Keratinocyte (primary cell): ENCODE measurements around the gene C19orf38. TPM values are rescaled to one million over a fixed set of nuclear protein-coding genes. Genes with fewer than 3 reads are reported as not detected.

ENCODE experiments used
- DNase-seq: peaks from one replicate; pipeline ENCODE4 v3.0.0-alpha.2; 2011; ENCODE audit warnings: low read depth, missing footprints, low spot score
- FAIRE-seq: peaks from 2 replicates; lab custom pipeline; 2011; peaks lifted over from hg19 to GRCh38; lab: Jason Lieb, UNC
- H2AFZ ChIP-seq: 2 replicates; pipeline ENCODE4 v1.6.0; 2012; ENCODE audit warnings: low read length, control low read depth, inconsistent platforms; ENCODE audit not compliant: control insufficient read depth
- H3K27ac ChIP-seq: 2 replicates; pipeline ENCODE4 v1.5.1; 2011; ENCODE audit warnings: low read length; ENCODE audit not compliant: control insufficient read depth, insufficient read depth
- H3K27me3 ChIP-seq: 3 replicates; pipeline ENCODE4 v1.6.0; 2011; ENCODE audit warnings: low read length; ENCODE audit not compliant: control insufficient read depth, insufficient read depth; ENCODE audit errors: extremely low read depth
- H3K36me3 ChIP-seq, 2 experiments: 2 replicates in 1 of 2; 3 replicates in 1 of 2; pipeline ENCODE4 v1.5.1; 2011; ENCODE audit warnings: low read length in 2 of 2, mild to moderate bottlenecking in 1 of 2; ENCODE audit not compliant: control insufficient read depth in 2 of 2, insufficient read depth in 2 of 2; ENCODE audit errors: extremely low read depth in 1 of 2
- H3K4me1 ChIP-seq: 3 replicates; pipeline ENCODE4 v1.5.1; 2011; ENCODE audit warnings: low read length; ENCODE audit not compliant: control insufficient read depth, insufficient read depth; ENCODE audit errors: extremely low read depth
- H3K4me2 ChIP-seq: 3 replicates; pipeline ENCODE4 v1.6.0; 2011; ENCODE audit warnings: low read depth, low read length; ENCODE audit not compliant: control insufficient read depth, insufficient read depth; ENCODE audit errors: extremely low read depth
- H3K4me3 ChIP-seq, 3 experiments: fragments of 200-600 bp in 1 of 3; sonication (generic) in 1 of 3; 2 replicates in 2 of 3; 3 replicates in 1 of 3; pipeline ENCODE4 v1.5.1; 2011 to 2016; ENCODE audit warnings: low read length in 3 of 3, mild to moderate bottlenecking in 3 of 3, control low read depth in 2 of 3, inconsistent platforms in 1 of 3, low read depth in 1 of 3, mixed read lengths in 1 of 3, mixed run types in 1 of 3, moderate library complexity in 1 of 3; ENCODE audit not compliant: control insufficient read depth in 2 of 3, insufficient read depth in 2 of 3; ENCODE audit errors: extremely low read depth in 1 of 3
- H3K79me2 ChIP-seq: 2 replicates; pipeline ENCODE4 v1.6.0; 2012; ENCODE audit warnings: low read length; ENCODE audit not compliant: control insufficient read depth, insufficient read depth
- H3K9ac ChIP-seq: 3 replicates; pipeline ENCODE4 v1.6.0; 2011; ENCODE audit warnings: low read length; ENCODE audit not compliant: control insufficient read depth, insufficient read depth; ENCODE audit errors: extremely low read depth
- H3K9me1 ChIP-seq: 3 replicates; pipeline ENCODE4 v1.6.0; 2011; ENCODE audit warnings: low read length; ENCODE audit not compliant: control insufficient read depth, insufficient read depth; ENCODE audit errors: extremely low read depth
- H3K9me3 ChIP-seq: 2 replicates; pipeline ENCODE4 v1.5.1; 2012; ENCODE audit warnings: low read depth, low read length; ENCODE audit not compliant: control insufficient read depth
- H4K20me1 ChIP-seq: 3 replicates; pipeline ENCODE4 v1.6.0; 2011; ENCODE audit warnings: low read length; ENCODE audit not compliant: control insufficient read depth, insufficient read depth; ENCODE audit errors: extremely low read depth
- CTCF ChIP-seq, 3 experiments: IDR thresholded peaks in 1 of 3; conservative IDR thresholded peaks in 1 of 3; optimal IDR thresholded peaks in 1 of 3; 2 replicates in 2 of 3; 3 replicates in 1 of 3; pipeline versions ENCODE3 to v1.5.1; 2011; ENCODE audit warnings: low read length in 3 of 3, mild to moderate bottlenecking in 3 of 3, moderate library complexity in 2 of 3, control low read depth in 1 of 3, inconsistent platforms in 1 of 3; ENCODE audit not compliant: insufficient read depth in 2 of 3; ENCODE audit errors: extremely low read depth in 1 of 3
- EZH2 ChIP-seq: IDR thresholded peaks from one replicate; pipeline ENCODE4 v1.6.1; 2012; ENCODE audit warnings: inconsistent platforms, mild to moderate bottlenecking, low read length, moderate library complexity
- dilution Hi-C: fragments of 300-500 bp; cut with MboI; formaldehyde crosslinking; loops from one replicate; pipeline ENCODE4 v1.7.0; 2020; ENCODE audit warnings: low sequenced_read_pairs; ENCODE audit not compliant: extremely low pct_ligation_motif_present
- polyA plus RNA-seq, 5 experiments: library from polyadenylated mRNA; depleted of rRNA in 3 of 5; stranded (reverse) in 3 of 5; stranded (forward) in 1 of 5; unstranded in 1 of 5; fragments of >200 nt; gene quantifications; 1 replicate in 1 of 5; 2 replicates in 3 of 5; 3 replicates in 1 of 5; pipeline versions ENCODE4 v1.2.1 to v1.2.3, GENCODE V29; 2011 to 2012; ENCODE audit warnings: missing spikeins in 2 of 5, low read depth in 1 of 5, low replicate concordance in 1 of 5

Gene C19orf38
- polyA plus RNA-seq, 1 donor (not counting 4 experiments of a cell fraction or from before 2014, with no cell fraction given) = 0.14 TPM

GRCh38 chr19:10864538-10864899 lies 16.3 kb downstream of the C19orf38 start:
- Histone ChIP-seq H3K9ac (no peak overlapping the region), H3K9me3 (no peaks in the 10 kb centered on the region), H3K36me3 (no peaks in the 10 kb centered on the region), H3K27me3 (no peaks in the 10 kb centered on the region), H3K4me3 (no peak overlapping the region), H3K79me2 (no peaks in the 10 kb centered on the region), H2AFZ (peak overlapping the region; percentile 77), H3K9me1 (no peaks in the 10 kb centered on the region), H3K27ac (no peak overlapping the region), H3K4me2 (peak overlapping the region; percentile 11), H4K20me1 (no peaks in the 10 kb centered on the region), H3K4me1 (peaks cover 4% of the 10 kb centered on the region)
- FAIRE-seq (peak; percentile 53), DNase-seq (no peak)
- dilution Hi-C loops = no loop called here
- no peak for TF ChIP-seq EZH2
- peak; percentile 80 to 95 (median 92) for TF ChIP-seq CTCF (optimal IDR thresholded peaks at IDR 0.05 in 1 of 3, IDR thresholded peaks at IDR 0.05 in 1 of 3, conservative IDR thresholded peaks at IDR 0.05 in 1 of 3; ENCODE audit: extremely low read depth in 1 of 3, insufficient read depth in 2 of 3, low read length in 3 of 3)

- no peak overlapping the region for H3K4me3 ChIP-seq
- no peaks in the 10 kb centered on the region for H4K20me1 ChIP-seq
- H3K4me2 ChIP-seq = no peak overlapping the region
- no peaks in the 10 kb centered on the region for H3K79me2 ChIP-seq
- H3K27ac ChIP-seq = no peak overlapping the region
- H3K9me1 ChIP-seq = no peaks in the 10 kb centered on the region
- H3K9ac ChIP-seq = no peak overlapping the region
- dilution Hi-C loops = no loop called here
- DNase-seq (no peak), FAIRE-seq (no peak)
- no peaks in the 10 kb centered on the region for H3K27me3 ChIP-seq
- H3K36me3 ChIP-seq = no peaks in the 10 kb centered on the region
- H2AFZ ChIP-seq = no peak overlapping the region
- peaks cover 8% of the 10 kb centered on the region for H3K4me1 ChIP-seq
- TF ChIP-seq CTCF (optimal IDR thresholded peaks at IDR 0.05 in 1 of 3, IDR thresholded peaks at IDR 0.05 in 1 of 3, conservative IDR thresholded peaks at IDR 0.05 in 1 of 3; ENCODE audit: extremely low read depth in 1 of 3, insufficient read depth in 2 of 3, low read length in 3 of 3) = no peak
- TF ChIP-seq EZH2 = no peak
- H3K9me3 ChIP-seq = no peaks in the 10 kb centered on the region
These were observed 18.3 kb downstream of the C19orf38 start for GRCh38 chr19:10866495-10866894.
